Measurements from ENCODE around the gene LYRM4. TPM values are rescaled to one million over a fixed set of nuclear protein-coding genes. Genes with fewer than 3 reads are reported as not detected.

LYRM4 gene
- total RNA-seq, 2 experiments from 2014 or later = 24.8 to 28.1 TPM

- no peak for ATAC-seq (ENCODE audit: poor library complexity)
- Mint-ChIP-seq H3K36me3 (ENCODE audit: low read depth) (no peaks in the 10 kb centered on the region), H3K27me3 (peaks cover 51% of the 10 kb centered on the region), H3K4me1 (ENCODE audit: low read depth) (peaks cover 19% of the 10 kb centered on the region), H3K27ac (no peak overlapping the region), H3K4me3 (no peak overlapping the region), H3K9me3 (no peaks in the 10 kb centered on the region)
- Histone ChIP-seq H3K4me1 (ENCODE audit: insufficient read depth, low read length) (peaks cover 8% of the 10 kb centered on the region), H3K27me3 (ENCODE audit: control insufficient read depth in 1 of 2, insufficient read depth in 2 of 2, low read length in 2 of 2) (peaks cover 34 to 43% of the 10 kb centered on the region in 2 experiments), H3K9me3 (ENCODE audit: control insufficient read depth in 1 of 2, insufficient read depth in 1 of 2, low read length in 2 of 2) (peaks cover 0 to 12% of the 10 kb centered on the region in 2 experiments), H3K4me3 (ENCODE audit: low read length) (no peak overlapping the region), H3K27ac (ENCODE audit: low read depth in 1 of 2, low read length in 2 of 2) (no peak overlapping the region), H3K36me3 (ENCODE audit: insufficient read depth, low read length) (no peaks in the 10 kb centered on the region)
- intact Hi-C loops (cut with DNase I, micrococcal nuclease) = no loop called here
- no peak for DNase-seq
- POLR2A ChIA-PET = no interaction called here
- no peak for TF ChIP-seq CTCF (IDR thresholded peaks at IDR 0.05)
- CTCF ChIA-PET = no interaction called here
These were observed 171.0 kb downstream of the LYRM4 start for GRCh38 chr6:5089481-5090438.

- no peak for TF ChIP-seq CTCF (IDR thresholded peaks at IDR 0.05)
- peaks cover 19% of the 10 kb centered on the region for H3K4me1 Mint-ChIP-seq (ENCODE audit: low read depth)
- Histone ChIP-seq H3K9me3 (ENCODE audit: control insufficient read depth in 1 of 2, insufficient read depth in 1 of 2, low read length in 2 of 2) (peaks cover 0 to 12% of the 10 kb centered on the region in 2 experiments), H3K4me3 (ENCODE audit: low read length) (no peak overlapping the region), H3K27me3 (ENCODE audit: control insufficient read depth in 1 of 2, insufficient read depth in 2 of 2, low read length in 2 of 2) (peaks cover 37 to 47% of the 10 kb centered on the region in 2 experiments), H3K4me1 (ENCODE audit: insufficient read depth, low read length) (peaks cover 10% of the 10 kb centered on the region), H3K27ac (ENCODE audit: low read depth in 1 of 2, low read length in 2 of 2) (no peak overlapping the region), H3K36me3 (ENCODE audit: insufficient read depth, low read length) (no peaks in the 10 kb centered on the region)
- DNase-seq (no peak), ATAC-seq (ENCODE audit: poor library complexity) (no peak)
- H3K36me3 Mint-ChIP-seq (ENCODE audit: low read depth) = no peaks in the 10 kb centered on the region
- H3K27me3 Mint-ChIP-seq = peaks cover 50% of the 10 kb centered on the region
- H3K9me3 Mint-ChIP-seq = no peaks in the 10 kb centered on the region
- POLR2A ChIA-PET = no interaction called here
- intact Hi-C loops (cut with DNase I, micrococcal nuclease) = no loop called here
- no peak overlapping the region for H3K4me3 Mint-ChIP-seq
- H3K27ac Mint-ChIP-seq = no peak overlapping the region
- CTCF ChIA-PET = no interaction called here
These were observed 172.0 kb downstream of the LYRM4 start for GRCh38 chr6:5088780-5089179.

GRCh38 chr6:5087389-5087788, 173.4 kb downstream of the LYRM4 start:
- CTCF ChIA-PET = no interaction called here

More at GRCh38 chr6:5087389-5087788, 173.4 kb downstream of the LYRM4 start:
- no peaks in the 10 kb centered on the region for H3K9me3 Mint-ChIP-seq
- POLR2A ChIA-PET = no interaction called here
- no peak overlapping the region for H3K4me3 ChIP-seq (ENCODE audit: low read length)
- peaks cover 10% of the 10 kb centered on the region for H3K4me1 ChIP-seq (ENCODE audit: insufficient read depth, low read length)
- H3K36me3 Mint-ChIP-seq (ENCODE audit: low read depth) = no peaks in the 10 kb centered on the region
- intact Hi-C loops (cut with DNase I, micrococcal nuclease) = no loop called here
- no peak for TF ChIP-seq CTCF (IDR thresholded peaks at IDR 0.05)
- no peak for ATAC-seq (ENCODE audit: poor library complexity)
- H3K27me3 Mint-ChIP-seq = peaks cover 60% of the 10 kb centered on the region
- H3K27me3 ChIP-seq (ENCODE audit: control insufficient read depth in 1 of 2, insufficient read depth in 2 of 2, low read length in 2 of 2) = peaks cover 40 to 61% of the 10 kb centered on the region in 2 experiments
- peaks cover 0 to 12% of the 10 kb centered on the region in 2 experiments for H3K9me3 ChIP-seq (ENCODE audit: control insufficient read depth in 1 of 2, insufficient read depth in 1 of 2, low read length in 2 of 2)
- H3K36me3 ChIP-seq (ENCODE audit: insufficient read depth, low read length) = no peaks in the 10 kb centered on the region
- H3K27ac Mint-ChIP-seq = no peak overlapping the region
- peaks cover 19% of the 10 kb centered on the region for H3K4me1 Mint-ChIP-seq (ENCODE audit: low read depth)
- H3K27ac ChIP-seq (ENCODE audit: low read depth in 1 of 2, low read length in 2 of 2) = no peak overlapping the region
- H3K4me3 Mint-ChIP-seq = no peak overlapping the region
- DNase-seq = peak in 3 of 14 experiments; percentile 27 to 49 (median 47)

Measured in CD4-positive, alpha-beta T cell (primary cell).